Measurements from ENCODE around the gene GCK.

The GCK gene

GRCh38 chr7:44208085-44208484 lies 18.8 kb upstream of the GCK start:
- TF ChIP-seq CTCF (IDR thresholded peaks at IDR 0.05; ENCODE audit: low read depth, low read length, poor library complexity, severe bottlenecking) = no peak
- no peak for TF ChIP-seq EZH2phosphoT487 (IDR thresholded peaks at IDR 0.05; ENCODE audit: borderline replicate concordance, low read length)
- H3K27me3 ChIP-seq (ENCODE audit: control insufficient read depth, low read length) = no peaks in the 10 kb centered on the region
- H4K20me1 ChIP-seq (ENCODE audit: control insufficient read depth, insufficient read depth, low read depth, low read length) = no peaks in the 10 kb centered on the region
- no peak overlapping the region for H3K4me3 ChIP-seq (ENCODE audit: low read length)
- no peaks in the 10 kb centered on the region for H3K4me1 ChIP-seq (ENCODE audit: control insufficient read depth, low read length)
- no peaks in the 10 kb centered on the region for H3K9me3 ChIP-seq (ENCODE audit: control insufficient read depth, insufficient read depth, low read length)
- H3F3A ChIP-seq (ENCODE audit: control insufficient read depth, insufficient read depth) = no peaks in the 10 kb centered on the region; the same call in 1 of the 2 replicates
- H3K9me2 ChIP-seq (replicated peaks; ENCODE audit: control insufficient read depth, low read length) = no peaks in the 10 kb centered on the region
- H3K27ac ChIP-seq (ENCODE audit: low read depth, low read length) = no peak overlapping the region
- no peak overlapping the region for H3K4me2 ChIP-seq (ENCODE audit: low read length)
- peaks cover 13% of the 10 kb centered on the region for H3K79me2 ChIP-seq (ENCODE audit: control insufficient read depth, low read length)
- H3K36me3 ChIP-seq (ENCODE audit: control insufficient read depth, low read length) = peaks cover 85% of the 10 kb centered on the region

GRCh38 chr7:44206008-44206407 lies 16.8 kb upstream of the GCK start:
- Histone ChIP-seq H3K27ac (ENCODE audit: low read depth, low read length) (no peak overlapping the region), H3K9me2 (replicated peaks; ENCODE audit: control insufficient read depth, low read length) (no peaks in the 10 kb centered on the region), H3K4me1 (ENCODE audit: control insufficient read depth, low read length) (peaks cover 13% of the 10 kb centered on the region), H3K36me3 (ENCODE audit: control insufficient read depth, low read length) (peaks cover 71% of the 10 kb centered on the region), H3K27me3 (ENCODE audit: control insufficient read depth, low read length) (no peaks in the 10 kb centered on the region), H3K79me2 (ENCODE audit: control insufficient read depth, low read length) (peaks cover 32% of the 10 kb centered on the region), H3K9me3 (ENCODE audit: control insufficient read depth, insufficient read depth, low read length) (no peaks in the 10 kb centered on the region), H4K20me1 (ENCODE audit: control insufficient read depth, insufficient read depth, low read depth, low read length) (peaks cover 9% of the 10 kb centered on the region), H3F3A (ENCODE audit: control insufficient read depth, insufficient read depth) (no peaks in the 10 kb centered on the region; the same call in 1 of the 2 replicates), H3K4me3 (ENCODE audit: low read length) (no peak overlapping the region), H3K4me2 (ENCODE audit: low read length) (no peak overlapping the region)
- TF ChIP-seq EZH2phosphoT487 (IDR thresholded peaks at IDR 0.05; ENCODE audit: borderline replicate concordance, low read length) (no peak), CTCF (IDR thresholded peaks at IDR 0.05; ENCODE audit: low read depth, low read length, poor library complexity, severe bottlenecking) (no peak)

- H3K9me2 ChIP-seq (replicated peaks; ENCODE audit: control insufficient read depth, low read length) = no peaks in the 10 kb centered on the region
- H4K20me1 ChIP-seq (ENCODE audit: control insufficient read depth, insufficient read depth, low read depth, low read length) = peaks cover 9% of the 10 kb centered on the region
- H3K4me1 ChIP-seq (ENCODE audit: control insufficient read depth, low read length) = peaks cover 13% of the 10 kb centered on the region
- peaks cover 35% of the 10 kb centered on the region for H3K36me3 ChIP-seq (ENCODE audit: control insufficient read depth, low read length)
- TF ChIP-seq CTCF (IDR thresholded peaks at IDR 0.05; ENCODE audit: low read depth, low read length, poor library complexity, severe bottlenecking) (no peak), EZH2phosphoT487 (IDR thresholded peaks at IDR 0.05; ENCODE audit: borderline replicate concordance, low read length) (no peak)
- H3K27ac ChIP-seq (ENCODE audit: low read depth, low read length) = no peak overlapping the region
- H3K4me3 ChIP-seq (ENCODE audit: low read length) = peak overlapping the region; percentile 84
- H3K27me3 ChIP-seq (ENCODE audit: control insufficient read depth, low read length) = no peaks in the 10 kb centered on the region
- peak overlapping the region; percentile 92 for H3K4me2 ChIP-seq (ENCODE audit: low read length)
- peaks cover 34% of the 10 kb centered on the region for H3K79me2 ChIP-seq (ENCODE audit: control insufficient read depth, low read length)
- no peaks in the 10 kb centered on the region for H3K9me3 ChIP-seq (ENCODE audit: control insufficient read depth, insufficient read depth, low read length)
- H3F3A ChIP-seq (ENCODE audit: control insufficient read depth, insufficient read depth) = no peaks in the 10 kb centered on the region
These were observed 12.6 kb upstream of the GCK start for GRCh38 chr7:44201813-44202212.
